Activated gamma-delta T cell treated with anti-CD3 and anti-CD28 coated beads, Interleukin-2, amount 50 U/mL, for 16 hours (primary cell): ENCODE measurements around the gene FAM177A1.

Experiments used
- DNase-seq: peaks from one replicate; pipeline ENCODE4 v3.0.0-alpha.2; 2020; ENCODE audit warnings: low read depth

FAM177A1 gene

DNA sequence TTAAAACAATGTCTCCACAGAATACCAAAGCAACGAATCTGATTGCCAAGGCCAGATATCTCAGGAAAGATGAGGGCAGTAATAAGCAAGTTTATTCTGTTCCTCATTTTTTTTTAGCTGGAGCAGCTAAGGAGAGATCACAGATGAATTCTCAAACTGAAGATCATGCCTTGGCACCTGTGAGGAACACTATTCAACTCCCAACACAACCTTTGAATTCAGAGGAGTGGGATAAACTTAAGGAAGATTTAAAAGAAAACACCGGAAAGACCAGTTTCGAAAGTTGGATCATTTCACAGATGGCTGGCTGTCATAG, 77.3 kb downstream of the FAM177A1 start:
- no peak for DNase-seq

DNA sequence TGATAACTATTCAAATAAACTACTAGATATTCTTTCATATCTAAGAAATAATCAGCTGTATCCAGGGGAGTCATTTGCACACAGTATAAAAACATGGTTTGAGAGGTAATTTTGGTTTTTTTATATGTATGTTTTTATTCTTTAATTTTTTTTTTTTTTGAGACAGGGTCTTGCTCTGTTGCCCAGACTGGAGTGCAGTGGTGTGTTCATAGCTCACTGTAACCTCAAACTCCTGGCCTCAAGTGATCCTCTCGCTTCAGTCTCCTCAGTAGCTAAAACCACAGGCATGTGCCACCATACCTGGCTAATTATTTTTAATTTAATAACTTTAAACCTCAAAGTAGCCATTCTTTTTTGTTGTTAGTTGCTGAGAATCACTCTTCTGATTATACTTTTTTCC, 78.1 kb downstream of the FAM177A1 start:
- DNase-seq = no peak
